Measurements from ENCODE around the gene GPR62. TPM values are rescaled to one million over a fixed set of nuclear protein-coding genes. Genes with fewer than 3 reads are reported as not detected.
A peak's percentile ranks its signal among the peaks of the same experiment; 100 is the strongest.

Gene GPR62
- total RNA-seq, 1 experiment from 2014 or later = not detected

DNA sequence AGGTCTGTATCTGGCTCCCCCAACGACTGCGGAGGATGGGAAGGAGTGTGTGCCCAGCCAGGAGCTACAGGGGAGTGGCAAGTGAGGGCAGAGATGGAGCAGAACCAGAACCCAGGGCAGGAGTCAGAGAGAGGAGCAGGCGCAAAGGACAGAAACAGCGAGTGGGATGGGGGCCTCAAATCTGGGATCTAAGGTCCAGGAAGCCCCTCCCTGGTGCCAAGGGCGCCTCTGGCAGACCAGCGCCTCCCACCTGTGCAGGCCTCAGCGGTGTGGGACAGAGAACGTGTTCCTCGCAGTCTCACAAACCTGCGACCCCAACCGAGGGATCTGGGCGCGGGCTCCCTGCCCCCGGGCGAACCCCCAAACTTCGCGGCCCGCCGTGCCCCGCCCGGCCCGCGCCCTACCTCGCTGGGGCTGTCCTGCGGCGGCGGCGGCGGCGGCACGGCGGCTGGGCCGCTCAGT is 11.8 kb downstream of the GPR62 start:
- no peaks in the 10 kb centered on the region for H3K9me3 ChIP-seq (replicated peaks)
- no peaks in the 10 kb centered on the region for H3K27me3 ChIP-seq (replicated peaks)
- peak overlapping the region; percentile 87 for H3K27ac ChIP-seq
- peak overlapping the region; percentile 92 for H3K4me3 ChIP-seq
- peaks cover 54% of the 10 kb centered on the region for H3K4me1 ChIP-seq (replicated peaks)
- DNase-seq (ENCODE audit: low read depth in 1 of 2, low spot score in 2 of 2) = no peak
- peaks cover 28% of the 10 kb centered on the region for H3K36me3 ChIP-seq

GRCh38 chr3:51967384-51968169 is 12.4 kb downstream of the GPR62 start, which contains the start of gene PCBP4:
Gene PCBP4, minus strand, starts transcription at chr3:51967454. Its CDS starts 6,214 bp downstream, at chr3:51961240.
- peak within 1 kb of the TSS; percentile 92 for H3K4me3 ChIP-seq
- DNase-seq (ENCODE audit: low read depth in 1 of 2, low spot score in 2 of 2) = peak; percentile 47 to 77
- H3K27me3 ChIP-seq (replicated peaks) = no peaks in the 10 kb centered on the region
- H3K27ac ChIP-seq = peak within 1 kb of the TSS; percentile 93
- H3K36me3 ChIP-seq = peaks cover 25% of the 10 kb centered on the region
- peaks cover 54% of the 10 kb centered on the region for H3K4me1 ChIP-seq (replicated peaks)
- H3K9me3 ChIP-seq (replicated peaks) = no peaks in the 10 kb centered on the region

DNA sequence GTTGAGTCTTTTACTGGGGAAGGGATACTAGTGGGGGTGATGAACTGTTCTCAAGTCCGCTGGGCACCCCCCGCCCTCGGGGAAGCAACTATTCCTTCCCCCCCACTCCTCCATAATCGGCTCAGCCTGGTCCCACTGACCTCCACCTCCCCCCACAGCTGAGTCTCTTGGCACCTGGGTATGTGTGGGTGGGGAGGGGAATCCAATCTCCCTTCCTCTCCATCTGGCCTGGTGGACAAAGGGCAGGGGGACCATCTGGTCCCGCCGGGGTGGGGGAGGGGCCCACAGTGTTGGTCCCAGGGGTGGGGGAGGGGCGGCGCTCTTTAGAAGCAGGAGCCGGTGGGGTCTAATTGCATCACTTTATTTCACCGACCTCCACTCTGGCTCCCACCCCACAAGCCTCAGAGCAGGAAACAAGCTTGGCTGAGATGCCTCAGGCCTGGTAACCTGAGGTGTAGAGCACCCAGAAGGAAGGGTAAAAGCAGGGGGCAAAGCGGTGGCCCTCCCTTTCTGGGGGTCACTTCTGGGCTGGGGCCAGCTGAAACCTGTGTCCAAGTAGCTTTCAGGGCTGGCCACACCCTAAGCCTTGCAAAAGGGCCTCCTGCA is 13.1 kb downstream of the GPR62 start:
- no peaks in the 10 kb centered on the region for H3K9me3 ChIP-seq (replicated peaks)
- peaks cover 22% of the 10 kb centered on the region for H3K36me3 ChIP-seq
- H3K4me3 ChIP-seq = peak overlapping the region; percentile 92
- no peaks in the 10 kb centered on the region for H3K27me3 ChIP-seq (replicated peaks)
- no peak for DNase-seq (ENCODE audit: low read depth in 1 of 2, low spot score in 2 of 2)
- H3K27ac ChIP-seq = peak overlapping the region; percentile 93
- H3K4me1 ChIP-seq (replicated peaks) = peaks cover 47% of the 10 kb centered on the region

GRCh38 chr3:51968883-51969678 is 13.9 kb downstream of the GPR62 start:
- no peak for DNase-seq (ENCODE audit: low read depth in 1 of 2, low spot score in 2 of 2)
- Histone ChIP-seq H3K27ac (no peak overlapping the region), H3K4me1 (replicated peaks) (peaks cover 46% of the 10 kb centered on the region), H3K4me3 (no peak overlapping the region), H3K9me3 (replicated peaks) (no peaks in the 10 kb centered on the region), H3K27me3 (replicated peaks) (no peaks in the 10 kb centered on the region), H3K36me3 (peaks cover 14% of the 10 kb centered on the region)

GRCh38 chr3:51969841-51970240 is 14.7 kb downstream of the GPR62 start:
- H3K9me3 ChIP-seq (replicated peaks) = no peaks in the 10 kb centered on the region

DNA sequence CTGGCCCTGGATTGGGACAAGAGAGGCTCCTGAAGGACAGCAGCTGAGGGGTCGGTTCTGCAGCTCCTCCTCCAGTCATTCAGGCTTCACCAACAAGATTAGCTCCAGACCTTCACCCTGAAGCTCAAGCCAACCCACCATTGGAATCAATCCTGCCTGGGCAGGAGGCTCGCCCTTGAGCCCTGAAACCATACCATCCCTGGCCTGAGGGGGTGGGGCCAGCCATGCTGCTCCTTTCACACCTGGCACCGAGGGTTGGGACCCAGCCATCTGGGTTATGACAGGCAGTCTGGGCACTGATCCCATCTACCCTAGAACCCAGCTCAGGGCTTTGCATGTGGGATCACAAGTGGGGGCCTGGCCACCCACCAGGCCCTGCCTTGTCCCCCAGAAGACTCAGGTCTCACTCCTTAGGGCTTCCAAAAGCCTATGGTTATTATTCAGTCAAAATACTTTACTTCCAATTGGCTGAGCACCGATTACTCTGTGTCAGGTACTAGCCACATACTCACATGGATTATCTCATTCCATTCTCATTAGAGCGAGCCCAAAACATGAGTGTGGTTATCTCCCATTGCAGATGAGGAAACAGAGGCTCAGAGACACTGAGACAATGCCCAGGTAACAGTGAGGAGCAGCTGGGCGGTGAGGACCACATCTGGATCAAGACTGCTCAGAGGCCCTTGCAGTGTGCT is 15.6 kb downstream of the GPR62 start:
- Histone ChIP-seq H3K36me3 (peaks cover 11% of the 10 kb centered on the region), H3K4me3 (no peak overlapping the region), H3K4me1 (replicated peaks) (peaks cover 46% of the 10 kb centered on the region), H3K9me3 (replicated peaks) (no peaks in the 10 kb centered on the region), H3K27ac (no peak overlapping the region), H3K27me3 (replicated peaks) (no peaks in the 10 kb centered on the region)
- DNase-seq (ENCODE audit: low read depth in 1 of 2, low spot score in 2 of 2) = no peak

More at GRCh38 chr3:51969841-51970240, 14.7 kb downstream of the GPR62 start:
- no peak overlapping the region for H3K4me3 ChIP-seq
- H3K4me1 ChIP-seq (replicated peaks) = peaks cover 46% of the 10 kb centered on the region
- no peaks in the 10 kb centered on the region for H3K27me3 ChIP-seq (replicated peaks)
- DNase-seq (ENCODE audit: low read depth in 1 of 2, low spot score in 2 of 2) = no peak
- H3K27ac ChIP-seq = no peak overlapping the region
- H3K36me3 ChIP-seq = peaks cover 11% of the 10 kb centered on the region

DNA sequence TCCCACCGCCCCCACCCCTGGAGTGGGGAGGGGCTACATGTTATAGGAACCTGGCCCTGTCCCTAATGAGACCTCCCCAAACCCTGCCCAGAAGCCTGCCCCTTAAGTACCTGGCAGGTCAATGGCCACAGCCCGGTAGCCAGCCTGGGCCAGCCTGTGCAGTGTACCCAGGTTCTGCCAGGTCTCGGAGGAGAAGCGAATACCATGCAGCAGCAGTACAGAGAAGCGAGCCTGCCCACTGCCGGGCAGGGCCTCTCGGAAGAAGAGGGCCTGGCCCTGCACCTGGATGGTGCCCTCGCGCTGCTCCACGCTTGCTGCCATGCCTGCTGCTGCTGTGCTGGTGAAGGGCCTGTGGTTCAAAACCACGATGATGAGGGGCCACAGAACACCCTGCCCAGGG is 16.2 kb downstream of the GPR62 start:
- Histone ChIP-seq H3K27ac (no peak overlapping the region), H3K27me3 (replicated peaks) (no peaks in the 10 kb centered on the region), H3K4me3 (no peak overlapping the region), H3K4me1 (replicated peaks) (peaks cover 41% of the 10 kb centered on the region), H3K9me3 (replicated peaks) (no peaks in the 10 kb centered on the region), H3K36me3 (peaks cover 11% of the 10 kb centered on the region)
- DNase-seq (ENCODE audit: low read depth in 1 of 2, low spot score in 2 of 2) = no peak

DNA sequence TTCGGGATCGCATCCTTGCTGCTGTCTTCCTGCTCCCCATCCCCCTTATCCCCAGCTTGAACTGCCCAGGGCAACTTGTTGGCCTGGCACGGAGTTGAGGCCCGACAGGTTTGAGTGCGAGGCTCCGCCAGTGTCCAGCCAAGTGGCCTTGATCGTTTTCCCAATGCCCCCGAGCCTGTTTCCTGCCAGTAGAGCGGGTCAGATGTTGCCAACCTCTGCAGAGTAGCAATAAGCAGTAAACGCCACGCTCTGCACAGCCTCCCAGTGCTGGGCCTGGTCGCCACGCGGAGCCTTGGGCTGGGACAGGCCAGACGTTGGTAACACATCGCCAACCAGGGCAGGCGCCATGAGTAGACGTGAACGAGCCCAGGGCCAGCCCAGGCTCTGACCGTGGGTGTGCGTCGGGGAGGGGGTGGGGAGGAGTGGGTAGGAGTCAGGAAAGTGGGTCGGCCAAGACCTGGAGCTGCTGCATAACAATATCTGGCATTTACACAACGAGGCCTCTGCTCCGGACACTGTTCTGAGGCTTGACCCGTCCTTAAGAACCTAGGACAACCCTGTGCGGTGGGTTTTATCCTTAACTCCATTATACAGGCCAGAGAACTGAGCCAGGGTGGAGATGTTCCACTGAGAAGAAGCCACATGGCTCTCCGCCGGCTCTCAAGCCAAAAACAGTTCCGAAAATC is 19.2 kb downstream of the GPR62 start:
- Histone ChIP-seq H3K4me3 (peak overlapping the region; percentile 58), H3K36me3 (no peaks in the 10 kb centered on the region), H3K27ac (no peak overlapping the region), H3K27me3 (replicated peaks) (no peaks in the 10 kb centered on the region), H3K4me1 (replicated peaks) (peaks cover 25% of the 10 kb centered on the region), H3K9me3 (replicated peaks) (no peaks in the 10 kb centered on the region)
- no peak for DNase-seq (ENCODE audit: low read depth in 1 of 2, low spot score in 2 of 2)

DNA sequence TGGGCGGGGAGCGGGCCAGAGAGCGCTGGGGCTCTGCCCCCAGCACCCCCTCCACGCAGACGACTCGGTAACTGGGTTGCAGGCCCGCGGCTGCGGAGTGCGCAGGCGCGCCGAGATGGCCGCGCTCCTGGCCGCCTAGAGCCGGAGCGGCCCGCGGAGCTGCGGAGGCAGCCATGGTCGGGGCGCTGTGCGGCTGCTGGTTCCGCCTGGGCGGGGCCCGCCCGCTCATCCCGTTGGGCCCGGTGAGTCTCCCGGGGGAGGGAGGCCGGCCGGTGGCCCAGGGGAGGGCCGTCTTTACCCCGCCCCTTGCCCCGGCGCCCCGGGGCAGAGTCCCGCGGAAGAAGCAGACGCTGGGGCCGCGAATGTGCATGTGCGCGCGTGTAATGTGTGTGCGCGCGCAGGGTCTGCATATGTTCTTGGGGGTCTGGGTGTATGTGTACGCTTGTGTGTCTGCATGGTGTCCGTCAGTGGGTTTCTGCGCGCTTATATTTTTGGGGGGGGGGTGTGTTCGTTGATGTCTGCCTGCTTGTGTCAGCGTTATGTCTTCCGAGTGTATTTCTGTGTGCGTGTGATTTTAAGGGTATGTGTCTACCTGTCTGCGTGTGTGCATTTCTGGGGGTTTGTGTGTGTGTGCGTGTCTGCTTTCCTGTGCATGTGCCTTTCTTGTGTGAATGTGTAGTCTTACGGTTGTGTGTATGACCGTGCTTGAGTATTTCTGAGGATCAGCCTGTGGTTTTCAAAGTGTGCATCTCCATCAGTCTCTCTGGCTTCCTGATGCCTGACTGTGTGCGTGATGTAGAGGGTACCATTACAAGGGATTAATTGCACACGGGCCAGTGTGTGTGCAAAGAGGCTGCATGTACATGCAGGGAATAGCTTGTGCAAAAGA is 20.0 kb downstream of the GPR62 start, which contains the start of gene ABHD14A:
Gene ABHD14A (plus strand): TSS at position 102 of the 889 bp plus-strand sequence. CDS start 72 bp downstream, at position 174.
- Histone ChIP-seq H3K36me3 (no peaks in the 10 kb centered on the region), H3K4me3 (peak within 1 kb of the TSS; percentile 58), H3K27me3 (replicated peaks) (no peaks in the 10 kb centered on the region), H3K9me3 (replicated peaks) (no peaks in the 10 kb centered on the region), H3K27ac (no peak within 1 kb of the TSS), H3K4me1 (replicated peaks) (peaks cover 25% of the 10 kb centered on the region)
- peak; percentile 58 to 69 for DNase-seq (ENCODE audit: low read depth in 1 of 2, low spot score in 2 of 2)

GRCh38 chr3:51975852-51976549 is 20.8 kb downstream of the GPR62 start:
- Histone ChIP-seq H3K4me3 (no peak overlapping the region), H3K27ac (no peak overlapping the region)
- peak; percentile 56 to 71 for DNase-seq (ENCODE audit: low read depth in 1 of 2, low spot score in 2 of 2)

DNA sequence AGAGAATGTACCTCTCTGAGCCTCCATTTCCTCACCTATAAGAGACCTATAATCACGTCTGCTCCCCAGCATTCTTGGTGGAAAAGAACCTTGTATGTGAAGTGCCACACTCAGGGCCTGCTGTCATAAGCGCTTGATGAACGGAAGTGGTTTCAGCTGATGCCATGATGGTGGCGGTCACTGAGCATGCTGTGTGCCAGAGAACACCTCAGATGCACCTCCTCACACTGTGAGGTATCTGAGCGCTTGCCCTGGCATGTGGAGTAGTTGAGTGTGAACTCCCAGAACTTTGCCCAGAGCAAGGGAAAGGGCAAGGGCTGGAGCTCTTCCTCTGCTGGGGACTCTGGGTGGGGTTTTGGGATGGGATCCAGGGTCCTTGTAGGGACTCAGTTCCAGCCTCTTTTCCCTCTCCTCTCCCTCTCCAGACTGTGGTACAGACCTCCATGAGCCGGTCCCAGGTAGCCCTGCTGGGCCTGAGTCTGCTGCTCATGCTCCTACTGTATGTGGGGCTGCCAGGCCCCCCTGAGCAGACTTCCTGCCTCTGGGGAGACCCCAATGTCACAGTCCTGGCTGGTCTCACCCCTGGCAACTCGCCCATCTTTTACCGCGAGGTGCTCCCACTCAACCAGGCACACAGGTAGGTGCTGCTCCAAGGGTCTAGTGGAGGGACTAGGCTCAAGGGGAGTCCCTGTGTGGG is 22.4 kb downstream of the GPR62 start:
- H3K4me1 ChIP-seq (replicated peaks) = peaks cover 32% of the 10 kb centered on the region
- peaks cover 8% of the 10 kb centered on the region for H3K36me3 ChIP-seq
- H3K27ac ChIP-seq = no peak overlapping the region
- DNase-seq (ENCODE audit: low read depth in 1 of 2, low spot score in 2 of 2) = no peak
- H3K4me3 ChIP-seq = no peak overlapping the region
- H3K9me3 ChIP-seq (replicated peaks) = no peaks in the 10 kb centered on the region
- no peaks in the 10 kb centered on the region for H3K27me3 ChIP-seq (replicated peaks)

More at GRCh38 chr3:51975852-51976549, 20.8 kb downstream of the GPR62 start:
- peaks cover 25% of the 10 kb centered on the region for H3K4me1 ChIP-seq (replicated peaks)
- peaks cover 3% of the 10 kb centered on the region; the same call in 1 of the 2 replicates for H3K36me3 ChIP-seq
- H3K9me3 ChIP-seq (replicated peaks) = no peaks in the 10 kb centered on the region
- H3K27me3 ChIP-seq (replicated peaks) = no peaks in the 10 kb centered on the region

All from SJSA1 (cell line).